Panc1 (cell line): ENCODE results near the gene IVNS1ABP.

Experiments
- SIN3A ChIP-seq: IDR thresholded peaks from 2 replicates; pipeline ENCODE4 v1.6.1; 2012; ENCODE audit warnings: low read depth, mild to moderate bottlenecking, low read length, moderate library complexity, borderline replicate concordance; ENCODE audit not compliant: insufficient read depth
- TF ChIP-seq, protein P1 (sequence below): fragments of 450-650 bp; IDR thresholded peaks from 2 replicates; pipeline ENCODE4 v1.5.1; 2017; ENCODE audit warnings: mild to moderate bottlenecking
- TF ChIP-seq, protein P2 (sequence below), 2 experiments: IDR thresholded peaks; 2 replicates each; pipeline ENCODE4 v1.6.1; 2011 to 2012; ENCODE audit warnings: low read depth in 2 of 2, control low read depth in 1 of 2, low read length in 1 of 2, mild to moderate bottlenecking in 1 of 2, moderate library complexity in 1 of 2; ENCODE audit not compliant: insufficient read depth in 1 of 2

DNA sequence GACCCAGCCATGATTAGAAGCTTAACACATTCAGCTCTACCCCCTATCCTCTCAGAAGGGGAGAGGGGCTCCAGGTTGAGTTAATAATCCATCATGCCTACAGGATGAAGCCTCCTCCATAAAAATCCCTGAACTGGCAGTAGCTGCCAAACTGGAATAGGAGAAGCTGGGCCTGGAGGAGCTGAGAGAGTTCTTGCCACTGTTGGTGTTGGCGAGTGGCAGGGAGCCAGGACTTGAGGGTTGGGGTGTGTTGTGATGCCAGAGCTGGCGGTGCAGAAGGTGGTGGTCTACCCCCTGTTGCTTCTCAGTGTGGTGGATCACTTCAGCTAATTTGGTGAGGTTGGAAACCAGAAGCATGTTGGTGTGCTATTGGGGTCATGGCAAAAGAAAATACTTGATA, 36.5 kb downstream of the IVNS1ABP start:
- TF ChIP-seq, protein P1, sequence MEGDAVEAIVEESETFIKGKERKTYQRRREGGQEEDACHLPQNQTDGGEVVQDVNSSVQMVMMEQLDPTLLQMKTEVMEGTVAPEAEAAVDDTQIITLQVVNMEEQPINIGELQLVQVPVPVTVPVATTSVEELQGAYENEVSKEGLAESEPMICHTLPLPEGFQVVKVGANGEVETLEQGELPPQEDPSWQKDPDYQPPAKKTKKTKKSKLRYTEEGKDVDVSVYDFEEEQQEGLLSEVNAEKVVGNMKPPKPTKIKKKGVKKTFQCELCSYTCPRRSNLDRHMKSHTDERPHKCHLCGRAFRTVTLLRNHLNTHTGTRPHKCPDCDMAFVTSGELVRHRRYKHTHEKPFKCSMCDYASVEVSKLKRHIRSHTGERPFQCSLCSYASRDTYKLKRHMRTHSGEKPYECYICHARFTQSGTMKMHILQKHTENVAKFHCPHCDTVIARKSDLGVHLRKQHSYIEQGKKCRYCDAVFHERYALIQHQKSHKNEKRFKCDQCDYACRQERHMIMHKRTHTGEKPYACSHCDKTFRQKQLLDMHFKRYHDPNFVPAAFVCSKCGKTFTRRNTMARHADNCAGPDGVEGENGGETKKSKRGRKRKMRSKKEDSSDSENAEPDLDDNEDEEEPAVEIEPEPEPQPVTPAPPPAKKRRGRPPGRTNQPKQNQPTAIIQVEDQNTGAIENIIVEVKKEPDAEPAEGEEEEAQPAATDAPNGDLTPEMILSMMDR, result no peak
- no peak for TF ChIP-seq SIN3A
- TF ChIP-seq, protein P2, sequence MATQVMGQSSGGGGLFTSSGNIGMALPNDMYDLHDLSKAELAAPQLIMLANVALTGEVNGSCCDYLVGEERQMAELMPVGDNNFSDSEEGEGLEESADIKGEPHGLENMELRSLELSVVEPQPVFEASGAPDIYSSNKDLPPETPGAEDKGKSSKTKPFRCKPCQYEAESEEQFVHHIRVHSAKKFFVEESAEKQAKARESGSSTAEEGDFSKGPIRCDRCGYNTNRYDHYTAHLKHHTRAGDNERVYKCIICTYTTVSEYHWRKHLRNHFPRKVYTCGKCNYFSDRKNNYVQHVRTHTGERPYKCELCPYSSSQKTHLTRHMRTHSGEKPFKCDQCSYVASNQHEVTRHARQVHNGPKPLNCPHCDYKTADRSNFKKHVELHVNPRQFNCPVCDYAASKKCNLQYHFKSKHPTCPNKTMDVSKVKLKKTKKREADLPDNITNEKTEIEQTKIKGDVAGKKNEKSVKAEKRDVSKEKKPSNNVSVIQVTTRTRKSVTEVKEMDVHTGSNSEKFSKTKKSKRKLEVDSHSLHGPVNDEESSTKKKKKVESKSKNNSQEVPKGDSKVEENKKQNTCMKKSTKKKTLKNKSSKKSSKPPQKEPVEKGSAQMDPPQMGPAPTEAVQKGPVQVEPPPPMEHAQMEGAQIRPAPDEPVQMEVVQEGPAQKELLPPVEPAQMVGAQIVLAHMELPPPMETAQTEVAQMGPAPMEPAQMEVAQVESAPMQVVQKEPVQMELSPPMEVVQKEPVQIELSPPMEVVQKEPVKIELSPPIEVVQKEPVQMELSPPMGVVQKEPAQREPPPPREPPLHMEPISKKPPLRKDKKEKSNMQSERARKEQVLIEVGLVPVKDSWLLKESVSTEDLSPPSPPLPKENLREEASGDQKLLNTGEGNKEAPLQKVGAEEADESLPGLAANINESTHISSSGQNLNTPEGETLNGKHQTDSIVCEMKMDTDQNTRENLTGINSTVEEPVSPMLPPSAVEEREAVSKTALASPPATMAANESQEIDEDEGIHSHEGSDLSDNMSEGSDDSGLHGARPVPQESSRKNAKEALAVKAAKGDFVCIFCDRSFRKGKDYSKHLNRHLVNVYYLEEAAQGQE (IDR thresholded peaks at IDR 0.05; ENCODE audit: insufficient read depth in 1 of 2, low read depth in 2 of 2, low read length in 1 of 2), result no peak
